G401.6 (cell line): ENCODE results near the gene LRRC4C.

Experiments used
- FAIRE-seq: peaks from 2 replicates; lab custom pipeline; 2012; peaks lifted over from hg19 to GRCh38; lab: Jason Lieb, UNC

Gene LRRC4C

GRCh38 chr11:40162901-40163883, 1296.3 kb downstream of the LRRC4C start:
- FAIRE-seq, result no peak

DNA sequence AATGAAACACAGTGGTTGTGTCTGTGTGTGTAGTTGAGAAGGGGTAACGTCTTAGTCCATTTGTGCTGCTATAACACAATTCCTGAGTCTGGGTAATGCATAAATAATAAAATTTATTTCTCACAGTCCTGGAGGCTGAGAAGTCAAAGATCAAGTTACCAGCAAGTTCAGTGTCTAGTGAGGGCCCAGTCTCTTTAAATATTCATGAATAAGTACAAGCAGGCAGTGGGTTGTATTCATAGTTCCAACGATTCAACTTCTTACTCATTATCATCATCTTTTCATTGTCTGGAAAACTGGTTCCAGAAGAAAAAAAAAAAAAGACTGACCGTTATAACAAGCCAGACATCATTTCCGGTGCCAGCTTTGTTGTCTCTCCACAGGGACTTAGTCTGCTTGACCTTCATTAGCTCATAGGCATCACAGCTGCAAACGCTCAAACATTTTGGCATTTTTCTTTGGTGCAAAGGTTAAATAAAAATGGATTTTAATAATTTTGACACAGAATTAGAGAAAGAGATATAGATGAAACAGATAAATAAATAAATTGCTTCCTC, 1297.5 kb downstream of the LRRC4C start:
- FAIRE-seq, result no peak

DNA sequence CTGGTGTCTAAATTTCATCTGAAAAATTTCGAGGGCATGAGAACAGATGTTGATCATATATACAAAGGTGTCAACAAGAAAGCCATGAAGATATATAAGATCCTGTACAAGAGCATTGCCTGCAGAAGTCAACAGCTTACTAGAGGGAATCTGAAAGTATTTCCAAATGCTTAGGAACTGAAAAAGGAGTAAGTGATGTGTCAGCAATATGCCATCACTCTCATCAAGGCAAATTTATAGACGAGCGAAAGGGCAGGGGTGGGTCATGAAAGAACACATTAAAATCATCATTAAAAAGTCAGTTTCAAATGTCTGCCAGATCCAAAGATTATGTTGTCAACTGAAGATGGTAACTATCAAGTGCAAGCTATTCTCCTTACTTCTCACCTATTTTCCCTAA, 1299.0 kb downstream of the LRRC4C start:
- FAIRE-seq, result no peak

GRCh38 chr11:40149721-40150120, 1309.7 kb downstream of the LRRC4C start:
- no peak for FAIRE-seq

- no peak for FAIRE-seq
Observed at GRCh38 chr11:40140560-40140959, 1318.9 kb downstream of the LRRC4C start.

- no peak for FAIRE-seq
Observed at GRCh38 chr11:40139536-40139935, 1319.9 kb downstream of the LRRC4C start.

- no peak for FAIRE-seq
Observed at GRCh38 chr11:40139066-40139465, 1320.4 kb downstream of the LRRC4C start.

GRCh38 chr11:40134820-40135570, 1324.5 kb downstream of the LRRC4C start:
- no peak for FAIRE-seq

- FAIRE-seq, result no peak
Observed at GRCh38 chr11:40133498-40133897, 1326.0 kb downstream of the LRRC4C start.

DNA sequence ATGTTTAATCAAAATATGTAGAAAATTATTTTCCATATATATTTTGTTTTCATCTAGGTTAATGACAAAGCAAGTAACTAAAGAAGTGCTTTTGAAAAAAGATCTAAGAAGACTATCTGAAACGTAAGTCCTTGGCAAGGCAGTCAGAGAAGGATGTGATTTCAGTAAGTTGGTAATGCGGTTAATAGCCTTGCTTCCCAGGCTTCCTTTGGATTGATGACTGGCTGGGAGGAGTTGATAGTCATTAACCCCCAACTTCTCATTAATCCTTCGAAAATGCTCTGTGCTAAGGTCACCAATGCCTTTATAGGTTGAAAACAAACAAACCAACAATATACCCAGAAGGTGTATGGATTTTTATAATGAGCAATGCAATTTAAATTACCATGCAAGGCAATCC, 1326.5 kb downstream of the LRRC4C start:
- no peak for FAIRE-seq

- no peak for FAIRE-seq
Observed at GRCh38 chr11:40130427-40130826, 1329.0 kb downstream of the LRRC4C start.

DNA sequence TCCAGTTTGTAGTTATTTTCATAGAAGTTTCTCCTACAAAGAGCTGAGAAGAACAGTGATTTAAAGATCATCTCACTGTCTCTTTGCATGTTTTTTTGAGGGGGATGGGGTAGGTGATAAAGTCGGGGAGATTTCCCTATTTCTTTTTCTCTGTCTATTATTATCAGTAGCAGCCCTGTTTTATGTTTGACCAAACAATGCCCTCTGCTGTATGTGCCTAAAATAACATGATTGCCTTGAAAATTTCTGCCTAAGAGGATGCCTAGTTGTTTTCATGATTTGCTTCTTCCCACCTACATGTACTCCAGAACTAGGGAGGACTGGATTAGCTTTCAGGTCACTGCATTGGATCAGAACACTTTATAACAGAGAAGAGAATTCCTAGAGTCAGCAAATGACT, 1330.2 kb downstream of the LRRC4C start:
- no peak for FAIRE-seq

- FAIRE-seq, result no peak
Observed at GRCh38 chr11:40125054-40125453, 1334.4 kb downstream of the LRRC4C start.

GRCh38 chr11:40119661-40120060, 1339.8 kb downstream of the LRRC4C start:
- no peak for FAIRE-seq

DNA sequence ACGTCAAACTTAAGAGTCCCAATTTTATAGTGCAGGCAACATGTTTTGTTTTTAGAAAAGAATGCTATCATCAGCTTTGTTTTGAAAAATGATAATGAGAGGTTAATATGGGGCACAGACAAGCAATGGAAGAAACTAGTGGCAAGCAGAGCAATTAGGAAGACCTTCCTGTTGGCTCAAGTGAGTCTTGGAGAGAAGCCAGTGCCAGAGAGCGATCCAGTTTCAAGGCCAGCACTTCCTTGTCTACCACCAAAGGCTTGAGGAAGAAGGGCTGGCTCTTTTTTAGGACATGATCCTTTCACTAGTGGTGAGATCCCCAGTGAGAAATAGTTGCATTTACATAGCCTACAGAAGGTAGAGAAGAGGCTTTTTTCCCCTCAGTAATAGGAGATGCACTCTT, 1340.7 kb downstream of the LRRC4C start:
- no peak for FAIRE-seq

- peak; percentile 98 for FAIRE-seq
Observed at GRCh38 chr11:40118026-40118425, 1341.4 kb downstream of the LRRC4C start.

GRCh38 chr11:40104941-40105550, 1354.4 kb downstream of the LRRC4C start:
- no peak for FAIRE-seq

GRCh38 chr11:40100781-40101180, 1358.7 kb downstream of the LRRC4C start:
- FAIRE-seq, result no peak

GRCh38 chr11:40100162-40100553, 1359.3 kb downstream of the LRRC4C start:
- FAIRE-seq, result no peak

DNA sequence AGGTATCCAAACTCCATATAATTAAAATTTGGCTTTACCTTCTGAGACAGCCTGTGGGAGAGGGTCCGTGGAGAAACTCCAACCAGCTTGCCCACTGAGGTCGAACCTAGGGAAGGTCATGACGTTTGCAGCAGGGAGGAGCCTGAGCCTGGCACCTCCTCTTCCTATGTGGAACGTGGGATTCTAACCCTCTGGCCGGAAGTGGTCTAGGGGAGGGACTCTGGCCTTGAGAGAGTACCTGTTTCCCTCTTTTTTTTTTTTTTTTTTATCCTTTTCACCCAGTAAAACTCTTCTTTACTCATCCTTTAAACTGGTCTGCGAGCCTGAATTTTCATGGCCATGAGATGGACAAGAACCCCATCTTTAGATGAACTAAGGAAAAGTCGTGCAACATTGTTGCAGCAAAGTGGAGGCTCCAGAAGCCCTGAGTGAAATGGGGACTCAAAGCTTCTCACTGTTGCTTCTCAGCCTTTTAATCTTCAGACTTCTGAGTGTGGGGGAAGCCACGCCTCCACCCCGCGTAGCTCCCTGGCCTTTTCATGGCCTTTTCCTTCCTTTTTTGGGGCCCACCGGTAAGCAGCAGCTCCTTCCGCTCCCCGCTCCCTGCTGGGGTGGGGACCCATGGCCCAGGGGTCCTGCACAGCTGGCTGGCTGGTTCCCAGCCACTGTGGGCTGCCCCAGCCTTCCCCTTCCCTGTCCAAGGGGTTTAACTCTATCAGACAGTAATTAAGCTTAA, 1359.9 kb downstream of the LRRC4C start:
- no peak for FAIRE-seq

DNA sequence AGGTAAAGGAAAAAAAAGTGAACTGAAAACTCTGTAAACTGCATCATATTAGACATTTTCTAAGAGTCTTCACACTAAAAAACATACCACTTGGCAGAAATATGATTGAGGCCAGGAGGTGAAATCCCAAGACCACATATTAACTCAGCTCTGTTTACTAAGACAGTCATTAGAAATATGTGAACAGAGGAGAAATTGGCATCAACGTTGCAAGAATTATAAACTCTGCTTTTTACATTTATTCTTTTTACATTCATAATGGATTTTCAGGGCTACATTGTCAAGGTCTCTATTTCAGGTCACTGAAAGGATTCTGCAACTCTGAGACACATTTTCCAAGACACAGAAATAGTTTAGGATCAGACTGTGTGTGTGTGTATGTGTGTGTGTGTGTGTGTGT, 1364.0 kb downstream of the LRRC4C start:
- FAIRE-seq, result no peak

- no peak for FAIRE-seq
Observed at GRCh38 chr11:40094954-40095353, 1364.5 kb downstream of the LRRC4C start.
